ENCODE measurements around the gene RHEB. TPM values are rescaled to one million over a fixed set of nuclear protein-coding genes. Genes with fewer than 3 reads are reported as not detected.

The RHEB gene
- total and polyA plus RNA-seq, 2 donors (not counting 1 experiment from before 2014, with no cell fraction given), result 9.3 to 40.3 TPM

DNA sequence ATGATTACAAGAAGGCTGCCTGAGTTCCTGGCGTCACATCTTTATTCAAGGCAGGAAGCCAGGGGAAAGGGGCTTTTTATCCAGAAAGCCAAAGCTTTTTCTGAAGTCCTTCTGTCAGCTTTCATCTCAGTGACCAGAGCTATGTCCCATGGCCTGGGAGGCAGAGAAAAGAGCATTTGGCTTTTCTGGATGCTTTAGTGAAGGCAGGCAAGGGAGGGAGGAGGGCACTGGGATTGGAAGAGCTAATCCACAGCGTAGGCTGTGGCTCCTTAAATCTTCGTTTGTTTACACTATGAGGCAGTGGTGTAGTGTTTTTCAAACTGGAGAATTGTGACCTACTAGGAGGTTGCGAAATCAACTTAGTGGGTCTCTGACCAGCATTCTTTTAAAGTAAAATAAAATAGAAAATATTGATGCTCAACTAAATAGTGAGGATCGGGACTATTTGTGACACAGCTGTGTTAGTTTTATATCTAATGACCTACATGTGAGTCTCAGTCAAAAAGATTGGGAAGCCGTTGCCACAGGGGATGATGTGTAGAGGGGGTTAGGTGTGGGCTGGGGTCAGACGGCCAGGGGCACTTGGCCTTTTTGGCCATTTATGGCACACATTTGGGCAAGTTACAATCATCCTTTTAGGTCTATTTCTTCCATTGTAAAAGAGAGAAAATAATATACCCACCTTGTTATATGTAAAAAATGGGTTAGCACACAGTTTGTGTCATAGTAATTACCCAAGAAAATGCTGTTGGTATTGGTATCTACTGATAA lies 93.8 kb downstream of the RHEB start:
- Histone ChIP-seq H2AFZ (ENCODE audit: insufficient read depth, low read depth, low read length, poor library complexity, severe bottlenecking) (no peak overlapping the region), H4K20me1 (ENCODE audit: control insufficient read depth, insufficient read depth, low read length, poor library complexity, severe bottlenecking) (no peaks in the 10 kb centered on the region), H3K79me2 (ENCODE audit: control insufficient read depth, insufficient read depth, low read length) (no peaks in the 10 kb centered on the region), H3K4me3 (ENCODE audit: control extremely low read depth in 1 of 5, extremely low read depth in 1 of 5, insufficient read depth in 1 of 5, low read depth in 2 of 5, low read length in 4 of 5) (no peak overlapping the region), H3K36me3 (replicated peaks in 1 of 2; ENCODE audit: control extremely low read depth in 1 of 2, control insufficient read depth in 1 of 2, extremely low read depth in 1 of 2, insufficient read depth in 2 of 2, low read length in 1 of 2) (no peaks in the 10 kb centered on the region), H3K27ac (ENCODE audit: low read length in 2 of 2) (no peak overlapping the region), H3K27me3 (replicated peaks in 1 of 4; ENCODE audit: control extremely low read depth in 1 of 4, control insufficient read depth in 3 of 4, insufficient read depth in 4 of 4, low read length in 3 of 4) (peaks cover 0 to 4% (median 1%) of the 10 kb centered on the region in 4 experiments), H3K9ac (ENCODE audit: low read length) (no peak overlapping the region), H3K4me2 (replicated peaks; ENCODE audit: low read depth, low read length, poor library complexity, severe bottlenecking) (no peak overlapping the region), H3K9me3 (ENCODE audit: control extremely low read depth in 1 of 3, control insufficient read depth in 2 of 3, insufficient read depth in 1 of 3, low read length in 2 of 3) (peaks cover 0 to 9% (median 9%) of the 10 kb centered on the region in 3 donors), H3K4me1 (ENCODE audit: control insufficient read depth in 2 of 2, insufficient read depth in 2 of 2, low read length in 2 of 2) (peaks cover 12 to 13% of the 10 kb centered on the region in 2 donors)
- no peak for ATAC-seq (ENCODE audit: low read depth)
- TF ChIP-seq CTCF (IDR thresholded peaks at IDR 0.05) (no peak), EZH2 (IDR thresholded peaks at IDR 0.05; ENCODE audit: borderline replicate concordance, insufficient read depth, low read depth, low read length, poor library complexity, severe bottlenecking) (no peak)
- Mint-ChIP-seq H3K9me3 (ENCODE audit: insufficient read depth) (peaks cover 3% of the 10 kb centered on the region), H3K4me3 (no peak overlapping the region), H3K27ac (no peak overlapping the region), H3K4me1 (peaks cover 12% of the 10 kb centered on the region), H3K27me3 (peaks cover 34% of the 10 kb centered on the region)
- ChIA-PET POLR2A (no interaction called here), CTCF (no interaction called here)
- 86% methylated on average over 5 of the region's 7 CpGs for WGBS (ENCODE audit: insufficient coverage)
- DNase-seq, result no peak
- intact Hi-C loops (cut with micrococcal nuclease), result no loop called here

GRCh38 chr7:151424799-151425198 lies 94.9 kb downstream of the RHEB start:
- H3K9me3 ChIP-seq (ENCODE audit: control extremely low read depth in 1 of 3, control insufficient read depth in 2 of 3, insufficient read depth in 1 of 3, low read length in 2 of 3), result peaks cover 0 to 19% (median 14%) of the 10 kb centered on the region in 3 donors
- no peak overlapping the region for H3K9ac ChIP-seq (ENCODE audit: low read length)
- H3K36me3 ChIP-seq (replicated peaks in 1 of 2; ENCODE audit: control extremely low read depth in 1 of 2, control insufficient read depth in 1 of 2, extremely low read depth in 1 of 2, insufficient read depth in 2 of 2, low read length in 1 of 2), result no peaks in the 10 kb centered on the region
- no peak overlapping the region for H2AFZ ChIP-seq (ENCODE audit: insufficient read depth, low read depth, low read length, poor library complexity, severe bottlenecking)
- no peak for DNase-seq
- no peak overlapping the region for H3K4me3 ChIP-seq (ENCODE audit: control extremely low read depth in 1 of 5, extremely low read depth in 1 of 5, insufficient read depth in 1 of 5, low read depth in 2 of 5, low read length in 4 of 5)
- H3K4me1 Mint-ChIP-seq, result peaks cover 9% of the 10 kb centered on the region
- H3K4me3 Mint-ChIP-seq, result no peak overlapping the region
- WGBS (ENCODE audit: insufficient coverage), result 92% methylated on average over 5 of the region's 5 CpGs
- H3K27ac ChIP-seq (ENCODE audit: low read length in 2 of 2), result no peak overlapping the region
- peaks cover 41% of the 10 kb centered on the region for H3K27me3 Mint-ChIP-seq
- H3K79me2 ChIP-seq (ENCODE audit: control insufficient read depth, insufficient read depth, low read length), result no peaks in the 10 kb centered on the region
- no peak overlapping the region for H3K4me2 ChIP-seq (replicated peaks; ENCODE audit: low read depth, low read length, poor library complexity, severe bottlenecking)
- H4K20me1 ChIP-seq (ENCODE audit: control insufficient read depth, insufficient read depth, low read length, poor library complexity, severe bottlenecking), result no peaks in the 10 kb centered on the region
- no peak for TF ChIP-seq CTCF (IDR thresholded peaks at IDR 0.05)
- intact Hi-C loops (cut with micrococcal nuclease), result no loop called here
- no peak overlapping the region for H3K27ac Mint-ChIP-seq
- ChIA-PET CTCF (no interaction called here), POLR2A (no interaction called here)
- peaks cover 0 to 5% (median 0%) of the 10 kb centered on the region in 4 experiments for H3K27me3 ChIP-seq (replicated peaks in 1 of 4; ENCODE audit: control extremely low read depth in 1 of 4, control insufficient read depth in 3 of 4, insufficient read depth in 4 of 4, low read length in 3 of 4)
- H3K9me3 Mint-ChIP-seq (ENCODE audit: insufficient read depth), result peaks cover 5% of the 10 kb centered on the region
- H3K4me1 ChIP-seq (ENCODE audit: control insufficient read depth in 2 of 2, insufficient read depth in 2 of 2, low read length in 2 of 2), result peaks cover 7 to 8% of the 10 kb centered on the region in 2 donors
- no peak for ATAC-seq (ENCODE audit: low read depth)
